H1 (cell line): ENCODE results near the gene IRF2BP1. TPM values are rescaled to one million over a fixed set of nuclear protein-coding genes. Genes with fewer than 3 reads are reported as not detected.

Experiments
- CTCF ChIA-PET: fragments of 300-600 bp; sonication (Branson Sonifier 250); formaldehyde crosslinking; loops from one replicate; lab custom pipeline; 2021; ENCODE audit not compliant: partially characterized antibody; lab: Charles Lee
- POLR2A ChIA-PET: fragments of 300-600 bp; sonication (Branson Sonifier 250); formaldehyde crosslinking; loops from one replicate; lab custom pipeline; 2021; ENCODE audit warnings: inconsistent platforms; ENCODE audit not compliant: partially characterized antibody; lab: Charles Lee
- DNase-seq, 2 experiments: peaks; one replicate each; pipeline versions ENCODE4 v3.0.0 to v3.0.0-alpha.2; 2010 to 2022; ENCODE audit warnings: low spot score in 2 of 2, low read depth in 1 of 2, mixed read lengths in 1 of 2
- FAIRE-seq: peaks from 2 replicates; lab custom pipeline; 2011; peaks lifted over from hg19 to GRCh38; lab: Jason Lieb, UNC
- H2AFZ ChIP-seq: 2 replicates; pipeline ENCODE4 v1.8.1; 2012; ENCODE audit warnings: low read length, inconsistent platforms
- H2AK5ac ChIP-seq: 2 replicates; pipeline ENCODE4 v1.6.1; 2013; ENCODE audit warnings: low read depth, low read length
- H2BK120ac ChIP-seq: replicated peaks from 2 replicates; pipeline ENCODE3; 2013; ENCODE audit warnings: low read depth, low read length, inconsistent platforms
- H2BK12ac ChIP-seq: 2 replicates; pipeline ENCODE4 v1.6.1; 2013; ENCODE audit warnings: low read depth, low read length
- H2BK15ac ChIP-seq: 2 replicates; pipeline ENCODE4 v1.6.1; 2013; ENCODE audit warnings: low read length
- H2BK20ac ChIP-seq: 2 replicates; pipeline ENCODE4 v1.6.1; 2013; ENCODE audit warnings: low read length
- H2BK5ac ChIP-seq: 2 replicates; pipeline ENCODE4 v1.6.1; 2013; ENCODE audit warnings: low read depth, low read length
- H3K14ac ChIP-seq: 2 replicates; pipeline ENCODE4 v1.6.1; 2013; ENCODE audit warnings: inconsistent platforms; ENCODE audit not compliant: insufficient read length
- H3K18ac ChIP-seq: 2 replicates; pipeline ENCODE4 v1.6.1; 2013; ENCODE audit warnings: low read length; ENCODE audit errors: extremely low read depth
- H3K23ac ChIP-seq: 2 replicates; pipeline ENCODE4 v1.6.1; 2013; ENCODE audit warnings: inconsistent platforms; ENCODE audit not compliant: insufficient read length
- H3K23me2 ChIP-seq: 2 replicates; pipeline ENCODE4 v1.6.1; 2013; ENCODE audit warnings: low read depth, low read length
- H3K27ac ChIP-seq: 2 replicates; pipeline ENCODE4 v1.6.1; 2011; ENCODE audit warnings: low read depth, low read length, inconsistent platforms
- H3K27me3 ChIP-seq, 4 experiments: replicated peaks in 1 of 4; 1 replicate in 1 of 4; 2 replicates in 3 of 4; pipeline versions ENCODE4 v1.6.1 to v1.8.1; 2011 to 2013; ENCODE audit warnings: low read length in 3 of 4, mild to moderate bottlenecking in 3 of 4, inconsistent platforms in 2 of 4, mixed read lengths in 2 of 4, moderate library complexity in 1 of 4; ENCODE audit not compliant: control insufficient read depth in 3 of 4, insufficient read depth in 3 of 4; ENCODE audit errors: extremely low read depth in 1 of 4
- H3K36me3 ChIP-seq, 4 experiments: 2 replicates each; pipeline versions ENCODE4 v1.6.1 to v1.8.1; 2011 to 2013; ENCODE audit warnings: mild to moderate bottlenecking in 4 of 4, low read length in 3 of 4, moderate library complexity in 2 of 4, control low read depth in 1 of 4, inconsistent platforms in 1 of 4; ENCODE audit not compliant: insufficient read depth in 4 of 4, control insufficient read depth in 2 of 4
- H3K4ac ChIP-seq: replicated peaks from 2 replicates; pipeline ENCODE3; 2013; ENCODE audit warnings: low read length, low read depth, mixed read lengths, inconsistent platforms; ENCODE audit not compliant: insufficient read length
- H3K4me1 ChIP-seq, 4 experiments: replicated peaks in 1 of 4; 1 replicate in 1 of 4; 2 replicates in 3 of 4; pipeline versions ENCODE4 v1.6.1 to v1.8.1; 2011 to 2013; ENCODE audit warnings: low read length in 3 of 4, inconsistent platforms in 2 of 4, mixed read lengths in 1 of 4; ENCODE audit not compliant: insufficient read depth in 4 of 4, control insufficient read depth in 3 of 4
- H3K4me2 ChIP-seq, 2 experiments: 2 replicates each; pipeline versions ENCODE4 v1.6.1 to v1.8.1; 2011 to 2013; ENCODE audit warnings: low read depth in 2 of 2, low read length in 2 of 2, control low read depth in 1 of 2, inconsistent platforms in 1 of 2, mild to moderate bottlenecking in 1 of 2; ENCODE audit not compliant: insufficient read depth in 1 of 2
- H3K4me3 ChIP-seq, 4 experiments: fragments of 200-600, 300-600 bp in 1 of 4; sonication (generic), shearing (Covaris generic), sonication (Bioruptor Twin) in 1 of 4; 2 replicates each; pipeline versions ENCODE4 v1.5.1 to v1.8.1; 2011 to 2016; ENCODE audit warnings: low read length in 4 of 4, low read depth in 3 of 4, control low read depth in 2 of 4, inconsistent platforms in 2 of 4, mild to moderate bottlenecking in 2 of 4, mixed read lengths in 1 of 4, moderate library complexity in 1 of 4; ENCODE audit not compliant: insufficient read depth in 2 of 4; ENCODE audit errors: extremely low read depth in 1 of 4
- H3K56ac ChIP-seq: replicated peaks from 2 replicates; pipeline ENCODE3; 2013; ENCODE audit warnings: low read depth, mild to moderate bottlenecking, mixed read lengths, low read length, inconsistent platforms; ENCODE audit not compliant: insufficient read length
- H3K79me1 ChIP-seq: 2 replicates; pipeline ENCODE4 v1.6.1; 2013; ENCODE audit warnings: low read depth, low read length, control low read depth
- H3K79me2 ChIP-seq, 2 experiments: 2 replicates each; pipeline versions ENCODE4 v1.6.1 to v1.8.1; 2012 to 2013; ENCODE audit warnings: low read length in 2 of 2, mild to moderate bottlenecking in 2 of 2, inconsistent platforms in 1 of 2; ENCODE audit not compliant: insufficient read depth in 2 of 2, control insufficient read depth in 1 of 2
- H3K9ac ChIP-seq, 4 experiments: replicated peaks in 1 of 4; 1 replicate in 1 of 4; 2 replicates in 3 of 4; pipeline versions ENCODE4 v1.6.1 to v1.8.1; 2011 to 2013; ENCODE audit warnings: low read depth in 3 of 4, low read length in 3 of 4, control low read depth in 2 of 4, mild to moderate bottlenecking in 2 of 4, moderate library complexity in 2 of 4, inconsistent platforms in 1 of 4; ENCODE audit errors: extremely low read depth in 1 of 4
- H3K9me3 ChIP-seq, 2 experiments: 2 replicates each; pipeline versions ENCODE4 v1.6.1 to v1.8.1; 2012 to 2013; ENCODE audit warnings: mild to moderate bottlenecking in 2 of 2, moderate library complexity in 2 of 2, control low read depth in 1 of 2, inconsistent platforms in 1 of 2, low read depth in 1 of 2, low read length in 1 of 2, mixed read lengths in 1 of 2; ENCODE audit not compliant: insufficient read depth in 2 of 2
- H4K20me1 ChIP-seq, 2 experiments: replicated peaks in 1 of 2; 2 replicates each; pipeline versions ENCODE3 to v1.8.1; 2011 to 2013; ENCODE audit warnings: inconsistent platforms in 2 of 2, low read length in 2 of 2, mild to moderate bottlenecking in 1 of 2; ENCODE audit not compliant: insufficient read depth in 2 of 2, control insufficient read depth in 1 of 2
- H4K5ac ChIP-seq: 2 replicates; pipeline ENCODE4 v1.6.1; 2013; ENCODE audit warnings: low read length, low read depth, mixed read lengths, inconsistent platforms; ENCODE audit not compliant: insufficient read length
- H4K8ac ChIP-seq: 2 replicates; pipeline ENCODE4 v1.8.0; 2013; ENCODE audit warnings: mild to moderate bottlenecking, moderate library complexity, low read length, inconsistent platforms; ENCODE audit not compliant: insufficient read depth; ENCODE audit errors: extremely low read depth
- H4K91ac ChIP-seq: replicated peaks from 2 replicates; pipeline ENCODE3; 2013; ENCODE audit warnings: low read length, mixed read lengths, inconsistent platforms; ENCODE audit not compliant: insufficient read length
- TBP ChIP-seq: IDR thresholded peaks from 2 replicates; pipeline ENCODE4 v1.6.1; 2011; ENCODE audit warnings: low read depth, low read length, improper control_type of control experiment
- WGBS, 2 experiments: shearing (Covaris generic) in 1 of 2; methylation state at CpG; one replicate each; pipeline versions ENCODE4 v1.1.6 to v1.1.7; 2013 to 2015; ENCODE audit warnings: low lambda C conversion rate in 2 of 2, mixed read lengths in 2 of 2, inconsistent platforms in 1 of 2, low coverage in 1 of 2, missing lambda C conversion rate in 1 of 2; ENCODE audit not compliant: insufficient replicate concordance in 2 of 2, insufficient coverage in 1 of 2, insufficient read length in 1 of 2; ENCODE audit errors: extremely low coverage in 1 of 2, missing lambda C conversion rate in 1 of 2; 5-methylcytosine and 5-hydroxymethylcytosine counted together
- polyA plus RNA-seq, 7 experiments: library from polyadenylated mRNA; depleted of rRNA in 3 of 7; stranded (reverse) in 5 of 7; unstranded in 2 of 7; fragments of >200 nt in 5 of 7; fragments of 200-250 nt in 2 of 7; gene quantifications; 1 replicate in 5 of 7; 2 replicates in 1 of 7; 4 replicates in 1 of 7; pipeline versions ENCODE4 v1.2.1 to v1.2.3, GENCODE V29; 2011 to 2013; ENCODE audit warnings: missing spikeins in 2 of 7, mixed read lengths in 2 of 7
- total RNA-seq: library from RNA; stranded (reverse); fragmentation: NEBNext Ultra II Directional; extraction: Animal tissue kit (Norgen Biotek cat#: 25700); gene quantifications from 2 replicates; pipeline ENCODE4 v1.2.1, GENCODE V29; 2021

IRF2BP1 gene
- total and polyA plus RNA-seq, 2 of the 8 experiments (the other 6 are each of a cell fraction or from before 2014, with no cell fraction given), result 12.1 to 24.4 TPM

GRCh38 chr19:45854167-45854778, 31.7 kb downstream of the IRF2BP1 start:
- no peak overlapping the region for H4K5ac ChIP-seq
- no peak for TF ChIP-seq TBP

More at GRCh38 chr19:45854167-45854778, 31.7 kb downstream of the IRF2BP1 start:
- Histone ChIP-seq H3K4me3 (no peak overlapping the region), H2BK15ac (no peak overlapping the region), H2AFZ (no peak overlapping the region), H2BK12ac (no peak overlapping the region), H3K4ac (no peak overlapping the region), H3K79me1 (0 out of 2 replicates have a peak, but pooled peaks cover 4% of the 10 kb centered on the region), H2AK5ac (no peak overlapping the region), H3K79me2 (peaks cover 0 to 32% of the 10 kb centered on the region in 2 experiments; a peak in 2 of 4 replicates), H4K20me1 (peaks cover 6 to 15% of the 10 kb centered on the region in 2 experiments), H3K9ac (no peak overlapping the region), H4K8ac (peak overlapping the region; percentile 18; the same call in 1 of the 2 replicates), H3K27me3 (no peaks in the 10 kb centered on the region), H3K23ac (no peak overlapping the region), H3K9me3 (no peaks in the 10 kb centered on the region), H3K56ac (no peak overlapping the region), H2BK20ac (no peak overlapping the region), H2BK120ac (no peak overlapping the region), H3K36me3 (peaks cover 23 to 52% (median 38%) of the 10 kb centered on the region in 4 experiments), H2BK5ac (no peak overlapping the region), H3K14ac (no peak overlapping the region), H4K91ac (no peak overlapping the region), H3K27ac (no peak overlapping the region), H3K4me1 (no peaks in the 10 kb centered on the region), H3K18ac (no peak overlapping the region), H3K4me2 (no peak overlapping the region), H3K23me2 (no peaks in the 10 kb centered on the region)
- no peak for DNase-seq
- 93% methylated on average over 15 of the region's 16 CpGs; no CpG with 5 or more reads in 1 of the 2 experiments for WGBS, 2 experiments
- CTCF ChIA-PET, result interaction anchor here (1.0 to 2.6 kb wide), 2 partner anchors 9 to 37 kb away, joined by 3 to 13 read pairs; partner anchors contain the start of gene SYMPK
- POLR2A ChIA-PET, result interaction anchor here (0.7 to 3.8 kb wide), 6 partner anchors 9 to 168 kb away, joined by 3 to 19 read pairs (median 6); partner anchors contain the start of genes FOXA3, PGLYRP1 and SYMPK
- no peak for FAIRE-seq
